Measurements from ENCODE around the gene SPATA45. TPM values are rescaled to one million over a fixed set of nuclear protein-coding genes. Genes with fewer than 3 reads are reported as not detected.

SPATA45 gene
- total RNA-seq, 1 experiment from 2014 or later, result 0.68 TPM

DNA sequence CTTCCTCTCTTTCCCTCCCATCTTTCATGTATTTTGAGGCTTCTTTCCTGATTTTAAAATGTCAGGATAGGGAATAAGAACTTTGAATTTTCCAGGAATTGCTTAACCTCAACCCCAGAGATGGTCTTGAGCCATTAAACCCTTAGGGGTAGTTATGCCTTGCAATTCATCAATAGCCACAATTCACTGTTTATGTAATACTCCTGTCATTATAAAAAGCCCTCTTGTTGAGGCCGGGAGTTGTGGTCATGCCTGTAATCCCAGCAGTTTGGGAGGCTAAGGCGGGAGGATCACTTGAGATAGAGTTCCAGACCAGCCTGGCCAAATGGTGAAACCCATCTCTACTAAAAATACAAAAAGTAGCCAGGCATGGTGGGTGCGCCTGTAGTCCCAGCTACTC lies 24.5 kb downstream of the SPATA45 start:
- H3K56ac ChIP-seq (ENCODE audit: insufficient read length, low read depth, low read length), result no peak overlapping the region
- Mint-ChIP-seq H3K4me3 (no peak overlapping the region), H3K9me3 (peaks cover 20 to 30% of the 10 kb centered on the region in 2 experiments), H3K27me3 (ENCODE audit: low read depth) (no peaks in the 10 kb centered on the region; the same call in none of the 2 replicates), H3K36me3 (ENCODE audit: insufficient read depth in 1 of 3, low read depth in 3 of 3) (peaks cover 17 to 26% (median 18%) of the 10 kb centered on the region in 3 experiments), H3K27ac (no peak overlapping the region), H3K4me1 (peaks cover 4 to 8% of the 10 kb centered on the region in 2 experiments)
- no peak overlapping the region for H2BK12ac ChIP-seq (ENCODE audit: insufficient read length, low read depth, low read length)
- H3K79me2 ChIP-seq (ENCODE audit: insufficient read depth, low read length), result no peaks in the 10 kb centered on the region
- no peak overlapping the region for H3T11ph ChIP-seq (ENCODE audit: low read length)
- H4K20me1 ChIP-seq (ENCODE audit: control insufficient read depth, insufficient read depth, insufficient read length), result no peaks in the 10 kb centered on the region
- no CpG with 5 or more reads among the region's 3 CpGs for WGBS (ENCODE audit: extremely low coverage, insufficient read length, low lambda C conversion rate)
- H3K4me1 ChIP-seq (ENCODE audit: insufficient read depth, low read length), result no peaks in the 10 kb centered on the region; the same call in 1 of the 2 replicates
- H3K27ac ChIP-seq (ENCODE audit: insufficient read length, low read depth, low read length), result no peak overlapping the region
- no peak overlapping the region for H3K9ac ChIP-seq (ENCODE audit: extremely low read depth, insufficient read length, low read length)
- no peak overlapping the region for H3K14ac ChIP-seq (ENCODE audit: insufficient read depth, low read length)
- no peak overlapping the region for H2BK5ac ChIP-seq (ENCODE audit: insufficient read length, low read length)
- H3K18ac ChIP-seq (ENCODE audit: insufficient read length, low read depth, low read length), result no peak overlapping the region
- no peaks in the 10 kb centered on the region for H3K23me2 ChIP-seq (ENCODE audit: insufficient read length, low read depth, low read length, poor library complexity, severe bottlenecking)
- H2AK5ac ChIP-seq (ENCODE audit: insufficient read length, low read length), result no peak overlapping the region
- H3K9me3 ChIP-seq (ENCODE audit: control insufficient read depth, low read depth, low read length), result peaks cover 10% of the 10 kb centered on the region
- no peak overlapping the region for H3K23ac ChIP-seq (ENCODE audit: insufficient read length, low read depth, low read length)
- no peak overlapping the region for H2BK20ac ChIP-seq (ENCODE audit: low read depth, low read length, poor library complexity, severe bottlenecking)
- H4K5ac ChIP-seq (ENCODE audit: insufficient read length, low read depth, low read length), result no peak overlapping the region
- H2BK120ac ChIP-seq (ENCODE audit: low read depth, low read length, poor library complexity, severe bottlenecking), result no peak overlapping the region
- H3K79me1 ChIP-seq (ENCODE audit: insufficient read depth, low read depth, low read length, poor library complexity, severe bottlenecking), result no peaks in the 10 kb centered on the region
- no peak overlapping the region for H3K4me2 ChIP-seq (ENCODE audit: insufficient read depth, insufficient read length, low read length)
- H4K91ac ChIP-seq (ENCODE audit: insufficient read length, low read depth, low read length), result no peak overlapping the region
- TF ChIP-seq, protein P1, sequence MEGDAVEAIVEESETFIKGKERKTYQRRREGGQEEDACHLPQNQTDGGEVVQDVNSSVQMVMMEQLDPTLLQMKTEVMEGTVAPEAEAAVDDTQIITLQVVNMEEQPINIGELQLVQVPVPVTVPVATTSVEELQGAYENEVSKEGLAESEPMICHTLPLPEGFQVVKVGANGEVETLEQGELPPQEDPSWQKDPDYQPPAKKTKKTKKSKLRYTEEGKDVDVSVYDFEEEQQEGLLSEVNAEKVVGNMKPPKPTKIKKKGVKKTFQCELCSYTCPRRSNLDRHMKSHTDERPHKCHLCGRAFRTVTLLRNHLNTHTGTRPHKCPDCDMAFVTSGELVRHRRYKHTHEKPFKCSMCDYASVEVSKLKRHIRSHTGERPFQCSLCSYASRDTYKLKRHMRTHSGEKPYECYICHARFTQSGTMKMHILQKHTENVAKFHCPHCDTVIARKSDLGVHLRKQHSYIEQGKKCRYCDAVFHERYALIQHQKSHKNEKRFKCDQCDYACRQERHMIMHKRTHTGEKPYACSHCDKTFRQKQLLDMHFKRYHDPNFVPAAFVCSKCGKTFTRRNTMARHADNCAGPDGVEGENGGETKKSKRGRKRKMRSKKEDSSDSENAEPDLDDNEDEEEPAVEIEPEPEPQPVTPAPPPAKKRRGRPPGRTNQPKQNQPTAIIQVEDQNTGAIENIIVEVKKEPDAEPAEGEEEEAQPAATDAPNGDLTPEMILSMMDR (conservative IDR thresholded peaks at IDR 0.05), result no peak
- DNase-seq, result no peak
- H3K27me3 ChIP-seq (ENCODE audit: insufficient read depth, low read length), result no peaks in the 10 kb centered on the region
- no peak overlapping the region for H4K8ac ChIP-seq (replicated peaks; ENCODE audit: insufficient read length, low read depth, low read length)
- no peak overlapping the region for H2BK15ac ChIP-seq (ENCODE audit: low read depth, low read length)
- no peak overlapping the region for H3K4ac ChIP-seq (ENCODE audit: low read depth, low read length)
- no peak overlapping the region for H2AFZ ChIP-seq (ENCODE audit: low read length)
